Measurements from ENCODE around the gene ACADS.

ACADS gene, protein sequence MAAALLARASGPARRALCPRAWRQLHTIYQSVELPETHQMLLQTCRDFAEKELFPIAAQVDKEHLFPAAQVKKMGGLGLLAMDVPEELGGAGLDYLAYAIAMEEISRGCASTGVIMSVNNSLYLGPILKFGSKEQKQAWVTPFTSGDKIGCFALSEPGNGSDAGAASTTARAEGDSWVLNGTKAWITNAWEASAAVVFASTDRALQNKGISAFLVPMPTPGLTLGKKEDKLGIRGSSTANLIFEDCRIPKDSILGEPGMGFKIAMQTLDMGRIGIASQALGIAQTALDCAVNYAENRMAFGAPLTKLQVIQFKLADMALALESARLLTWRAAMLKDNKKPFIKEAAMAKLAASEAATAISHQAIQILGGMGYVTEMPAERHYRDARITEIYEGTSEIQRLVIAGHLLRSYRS

GRCh38 chr12:120725659-120726509 is at the start of gene ACADS:
Gene ACADS, plus strand, starts transcription at chr12:120725826. Its CDS starts 60 bp downstream, at chr12:120725886.
- no peak for FAIRE-seq

DNA sequence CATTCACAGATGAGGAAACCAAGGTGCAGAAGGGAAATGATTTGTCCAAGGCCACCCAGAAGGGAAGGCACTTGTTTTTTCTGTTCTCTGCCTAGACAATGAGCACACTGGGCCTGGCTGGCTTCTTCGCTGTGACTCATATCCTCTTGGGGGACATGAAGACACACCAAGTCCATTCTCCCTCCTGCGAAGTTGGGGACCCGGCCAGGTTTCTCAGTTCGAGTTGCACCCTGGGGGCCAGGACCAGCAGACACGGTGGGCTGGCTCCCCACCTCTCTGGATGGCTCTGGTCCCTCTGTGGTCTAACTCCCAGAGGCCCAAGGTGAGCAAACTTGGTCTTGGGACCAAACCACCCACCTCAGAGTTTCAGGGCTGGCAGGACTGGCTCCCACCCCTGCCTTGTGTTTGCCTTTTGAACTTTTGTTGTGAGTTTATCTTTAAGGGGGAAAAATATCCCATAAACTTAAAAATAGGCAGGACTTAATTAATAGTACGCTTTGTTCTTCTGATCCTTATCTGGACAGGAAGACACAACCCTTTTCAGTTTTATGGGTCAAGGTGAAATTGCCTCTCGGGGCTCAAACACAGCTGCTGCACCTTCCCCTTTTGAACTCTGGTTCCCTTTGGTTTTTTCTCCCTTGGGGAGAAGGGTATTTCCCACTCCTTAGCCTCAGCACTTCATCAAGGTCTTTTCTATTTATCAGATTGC is 47.7 kb upstream of the ACADS start:
- FAIRE-seq, result no peak

DNA sequence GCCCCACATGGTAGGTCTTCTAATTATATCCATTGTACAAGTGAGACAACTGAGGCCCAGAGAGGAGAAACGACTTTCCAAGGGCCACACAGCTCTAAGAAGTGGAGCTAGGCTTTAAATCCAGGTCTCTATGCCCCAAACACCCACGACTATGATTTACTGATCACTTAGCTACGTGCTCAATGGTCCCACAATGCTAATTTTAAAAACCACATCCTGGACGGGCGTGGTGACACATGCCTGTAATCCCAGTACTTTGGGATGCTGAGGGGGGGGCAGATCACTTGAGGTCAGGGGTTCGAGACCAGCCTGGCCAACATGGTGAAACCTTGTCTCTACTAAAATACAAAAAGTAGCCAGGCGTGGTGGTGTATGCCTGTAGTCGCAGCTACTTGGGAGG is 47.1 kb upstream of the ACADS start:
- FAIRE-seq, result no peak

GRCh38 chr12:120680165-120680738 is 45.4 kb upstream of the ACADS start:
- no peak for FAIRE-seq

- no peak for FAIRE-seq
Measured at GRCh38 chr12:120684523-120684932, 41.1 kb upstream of the ACADS start.

DNA sequence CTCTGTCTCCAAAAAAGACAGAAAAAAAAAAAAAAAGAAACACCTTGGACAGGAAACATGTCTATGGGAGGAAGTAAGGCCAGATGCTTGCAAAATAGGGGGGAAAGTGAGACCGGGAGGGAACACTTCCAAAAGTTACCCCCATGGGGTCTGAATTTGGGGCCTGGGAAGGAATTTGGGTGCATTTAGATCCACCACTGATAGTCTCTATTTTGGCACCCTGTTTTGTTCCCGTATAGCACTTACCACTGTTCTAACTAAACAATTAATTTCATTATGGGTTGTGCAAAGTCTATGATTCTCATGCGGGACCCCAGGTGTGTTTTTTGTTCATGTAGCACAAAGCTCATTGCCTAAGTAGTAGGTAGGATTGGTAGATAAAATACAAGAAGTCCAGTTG is 40.1 kb upstream of the ACADS start:
- FAIRE-seq, result no peak

GRCh38 chr12:120686151-120686689 is 39.4 kb upstream of the ACADS start:
- peak; percentile 4 for FAIRE-seq

GRCh38 chr12:120686690-120687577 is 38.7 kb upstream of the ACADS start, which contains the start of gene MLEC:
Gene MLEC, plus strand, starts transcription at chr12:120687149. Its CDS starts 148 bp downstream, at chr12:120687297.
- peak; percentile 76 for FAIRE-seq

GRCh38 chr12:120687578-120688289 is 37.9 kb upstream of the ACADS start:
- no peak for FAIRE-seq

GRCh38 chr12:120688527-120689071 is 37.0 kb upstream of the ACADS start:
- FAIRE-seq, result no peak

GRCh38 chr12:120689397-120690082 is 36.1 kb upstream of the ACADS start:
- FAIRE-seq, result no peak

DNA sequence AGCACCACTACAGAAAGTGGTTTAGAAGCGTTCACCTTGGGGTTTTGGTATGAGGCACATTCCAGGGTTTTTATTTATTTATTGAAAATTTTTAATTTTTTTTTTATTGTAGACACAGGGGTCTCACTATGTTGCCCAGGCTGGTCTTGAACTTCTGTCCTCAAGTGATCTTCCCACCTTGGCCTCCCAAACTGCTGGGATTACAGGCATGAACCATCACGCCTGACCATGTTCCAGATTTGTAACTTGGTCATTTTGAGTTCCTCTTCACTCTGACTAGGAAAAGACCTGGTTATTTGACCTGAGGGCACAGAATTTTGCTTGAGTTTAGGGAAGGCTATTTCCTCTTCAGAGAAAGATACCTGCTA is 35.6 kb upstream of the ACADS start:
- FAIRE-seq, result no peak

DNA sequence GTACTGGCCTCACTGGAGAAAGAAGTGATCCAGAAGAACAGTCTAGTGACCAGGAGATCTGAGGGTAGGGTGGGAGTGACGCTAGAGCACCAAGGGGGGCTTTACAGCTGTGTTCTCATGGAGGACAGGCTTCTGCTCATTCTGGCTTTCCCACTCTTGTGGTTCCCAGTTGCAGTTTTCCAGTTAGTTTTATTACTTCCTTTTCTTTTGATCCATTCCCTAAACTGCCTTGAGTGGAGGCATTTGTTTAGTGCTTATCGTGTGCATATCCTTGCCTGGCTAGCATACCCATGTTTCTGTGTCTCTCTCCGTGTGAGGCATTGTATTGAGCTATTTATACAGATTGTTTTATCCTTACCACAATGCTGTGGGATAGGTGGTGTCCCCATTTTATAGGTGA is 34.6 kb upstream of the ACADS start:
- FAIRE-seq, result no peak

DNA sequence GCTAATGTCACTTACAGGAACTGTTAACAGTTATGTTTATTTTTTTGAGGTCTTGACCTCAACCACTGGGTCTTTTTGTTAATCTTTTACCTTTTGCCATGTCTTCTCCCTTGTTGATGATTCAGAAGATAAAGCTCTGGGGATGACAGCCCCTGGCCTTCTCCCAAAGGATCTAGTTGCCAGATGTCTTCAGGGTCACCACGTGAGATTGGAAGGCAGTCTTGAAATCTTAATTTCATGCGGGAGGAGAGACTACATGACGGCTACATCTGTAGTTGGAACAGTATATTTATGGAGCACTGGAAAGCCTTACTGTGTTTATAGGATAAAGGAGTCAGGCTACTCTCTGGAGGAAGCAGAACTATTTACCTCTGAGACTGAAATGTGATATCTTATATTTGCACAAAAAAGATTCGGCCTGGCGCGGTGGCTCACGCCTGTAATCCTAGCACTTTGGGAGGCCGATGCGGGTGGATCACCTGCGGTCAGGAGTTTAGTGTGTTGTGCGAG is 33.0 kb upstream of the ACADS start:
- no peak for FAIRE-seq

GRCh38 chr12:120693848-120694247 is 31.8 kb upstream of the ACADS start:
- FAIRE-seq, result no peak

DNA sequence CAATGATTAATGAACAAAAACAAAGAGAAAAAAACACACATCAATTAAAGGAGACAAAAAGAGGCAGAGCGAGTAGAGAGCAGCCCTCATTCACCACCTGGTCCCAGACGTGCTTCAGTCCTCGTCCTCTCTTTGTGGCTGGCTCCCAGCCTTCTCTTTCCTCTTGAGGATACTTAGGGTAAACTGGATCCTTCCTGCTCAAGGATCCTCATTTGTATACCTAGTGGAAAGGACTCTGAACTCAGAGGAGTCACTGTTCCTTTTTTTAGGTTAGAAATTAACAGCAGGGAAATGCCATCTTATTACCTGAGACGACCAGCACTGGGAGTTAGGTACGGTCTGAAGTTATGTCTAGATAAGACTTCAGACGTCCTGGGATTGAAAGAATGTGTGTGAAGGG is 29.0 kb upstream of the ACADS start:
- no peak for FAIRE-seq

DNA sequence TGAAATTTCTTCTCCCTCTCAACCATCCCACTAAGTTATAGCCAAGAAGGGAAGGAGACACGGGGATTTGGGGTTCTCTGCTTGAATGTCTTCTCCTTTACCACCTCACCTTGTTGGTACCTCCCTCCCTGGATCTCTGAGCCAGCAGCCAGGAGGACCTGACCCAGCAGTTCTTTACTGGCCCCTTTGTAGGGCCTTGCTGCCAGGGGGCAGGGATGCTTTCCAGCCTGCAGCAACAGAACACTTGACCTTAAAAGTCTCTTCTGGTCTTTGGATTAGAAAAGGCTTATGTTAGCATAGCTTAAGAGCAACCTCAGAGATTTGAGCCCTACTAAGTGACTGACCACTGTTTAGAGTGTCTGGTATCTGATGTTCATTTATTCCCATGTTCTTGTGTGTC is 28.3 kb upstream of the ACADS start:
- no peak for FAIRE-seq

DNA sequence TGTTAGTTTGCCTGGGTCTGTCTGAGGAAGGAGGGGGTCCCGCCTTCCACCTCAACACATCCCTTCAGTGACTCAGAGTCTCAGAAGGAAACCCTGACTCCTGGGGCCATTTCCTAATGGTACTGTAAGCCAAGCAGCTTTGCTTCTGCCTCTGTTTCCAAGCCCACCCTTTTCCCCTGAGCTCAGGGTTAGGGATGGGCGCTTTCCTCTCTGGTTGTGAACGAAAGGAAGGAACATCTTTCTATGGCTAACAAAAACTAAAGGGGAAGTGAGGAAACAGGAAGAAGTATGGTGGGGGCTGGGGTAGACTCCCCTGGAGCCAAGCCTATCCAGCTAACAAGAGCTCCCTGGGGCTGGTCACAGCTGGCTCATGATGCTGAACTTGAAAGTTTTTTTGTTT is 27.0 kb upstream of the ACADS start:
- no peak for FAIRE-seq

- no peak for FAIRE-seq
Measured at GRCh38 chr12:120699553-120699952, 26.1 kb upstream of the ACADS start.

- no peak for FAIRE-seq
Measured at GRCh38 chr12:120700886-120701285, 24.7 kb upstream of the ACADS start.
